Right atrium auricular region (tissue), 2 donors: ENCODE results near the gene NINJ2. TPM values are rescaled to one million over a fixed set of nuclear protein-coding genes. Genes with fewer than 3 reads are reported as not detected.

Experiments
- DNase-seq: peaks from one replicate; pipeline ENCODE4 v3.0.0-alpha.2; 2019; ENCODE audit warnings: low spot score
- H3K27ac ChIP-seq, 2 donors: fragments of 200-600 bp; sonication (generic); 1 replicate in 1 of 2; 2 replicates in 1 of 2; pipeline ENCODE4 v1.5.1; 2016 to 2019
- H3K27me3 ChIP-seq, 2 donors: fragments of 200-600 bp; sonication (generic); one replicate each; pipeline versions ENCODE4 v1.5.1 to v1.6.0; 2017 to 2019
- H3K36me3 ChIP-seq: fragments of 200-600 bp; sonication (generic); one replicate; pipeline ENCODE4 v1.5.1; 2016
- H3K4me1 ChIP-seq, 2 donors: fragments of 200-600 bp; sonication (generic); one replicate each; pipeline versions ENCODE4 v1.5.1 to v1.6.0; 2017 to 2019
- H3K4me3 ChIP-seq, 2 donors: fragments of 200-600 bp; sonication (generic); 1 replicate in 1 of 2; 2 replicates in 1 of 2; pipeline ENCODE4 v1.5.1; 2017 to 2019; ENCODE audit warnings: mild to moderate bottlenecking in 1 of 2, moderate library complexity in 1 of 2
- H3K9me3 ChIP-seq, 2 donors: fragments of 200-600 bp; sonication (generic); one replicate each; pipeline ENCODE4 v1.5.1; 2019
- total RNA-seq, 2 donors: library from RNA; depleted of rRNA; stranded (reverse); fragments of >200 nt; gene quantifications; one replicate each; pipeline ENCODE4 v1.1.0, GENCODE V29; 2016
- TF ChIP-seq, protein P1 (sequence below), 2 donors: fragments of 200-600 bp; sonication (generic); IDR thresholded peaks; one replicate each; pipeline ENCODE4 v1.5.1; 2019; ENCODE audit warnings: antibody characterized with exemption in 2 of 2

The NINJ2 gene
- total RNA-seq, 2 donors from 2014 or later: 5.4 to 8.8 TPM

DNA sequence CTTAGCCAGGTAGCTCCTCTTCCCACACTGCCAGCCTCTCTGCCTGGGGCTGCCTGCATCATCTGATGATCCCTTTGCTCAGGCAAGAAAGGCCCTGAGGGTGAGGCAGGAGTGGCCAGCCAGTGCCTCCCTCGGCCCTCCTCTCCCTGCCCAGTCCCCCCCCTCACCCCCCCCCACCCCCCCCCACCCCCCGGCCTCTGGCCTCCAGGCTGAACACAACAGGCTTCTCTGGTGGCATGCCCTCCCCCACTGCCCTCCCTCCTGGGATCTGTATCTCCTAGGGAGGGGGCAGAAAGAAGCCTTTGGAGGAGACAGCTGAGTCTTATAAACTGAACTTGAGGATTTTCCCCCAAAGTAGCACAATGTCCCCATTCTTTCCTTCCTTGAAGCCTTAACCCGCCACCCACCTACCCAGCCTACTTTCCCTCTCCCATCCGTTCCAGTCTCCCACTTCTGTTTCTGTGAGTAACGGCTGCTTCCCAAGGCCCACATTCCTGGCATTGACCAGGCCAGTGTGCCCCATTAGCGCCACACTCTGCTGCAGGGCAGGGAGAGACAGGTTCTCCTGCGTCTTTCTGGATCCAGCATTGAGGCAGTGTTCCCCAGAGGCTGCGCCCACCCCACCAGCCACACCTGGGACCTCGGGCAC, 121.4 kb downstream of the NINJ2 start:
- peak overlapping the region; percentile 67 to 71 for H3K27ac ChIP-seq
- H3K4me3 ChIP-seq: no peak overlapping the region
- no peaks in the 10 kb centered on the region for H3K9me3 ChIP-seq
- H3K27me3 ChIP-seq: no peaks in the 10 kb centered on the region
- peaks cover 0 to 44% of the 10 kb centered on the region in 2 donors for H3K4me1 ChIP-seq
- peaks cover 4% of the 10 kb centered on the region for H3K36me3 ChIP-seq
- DNase-seq: no peak
- TF ChIP-seq, protein P1, sequence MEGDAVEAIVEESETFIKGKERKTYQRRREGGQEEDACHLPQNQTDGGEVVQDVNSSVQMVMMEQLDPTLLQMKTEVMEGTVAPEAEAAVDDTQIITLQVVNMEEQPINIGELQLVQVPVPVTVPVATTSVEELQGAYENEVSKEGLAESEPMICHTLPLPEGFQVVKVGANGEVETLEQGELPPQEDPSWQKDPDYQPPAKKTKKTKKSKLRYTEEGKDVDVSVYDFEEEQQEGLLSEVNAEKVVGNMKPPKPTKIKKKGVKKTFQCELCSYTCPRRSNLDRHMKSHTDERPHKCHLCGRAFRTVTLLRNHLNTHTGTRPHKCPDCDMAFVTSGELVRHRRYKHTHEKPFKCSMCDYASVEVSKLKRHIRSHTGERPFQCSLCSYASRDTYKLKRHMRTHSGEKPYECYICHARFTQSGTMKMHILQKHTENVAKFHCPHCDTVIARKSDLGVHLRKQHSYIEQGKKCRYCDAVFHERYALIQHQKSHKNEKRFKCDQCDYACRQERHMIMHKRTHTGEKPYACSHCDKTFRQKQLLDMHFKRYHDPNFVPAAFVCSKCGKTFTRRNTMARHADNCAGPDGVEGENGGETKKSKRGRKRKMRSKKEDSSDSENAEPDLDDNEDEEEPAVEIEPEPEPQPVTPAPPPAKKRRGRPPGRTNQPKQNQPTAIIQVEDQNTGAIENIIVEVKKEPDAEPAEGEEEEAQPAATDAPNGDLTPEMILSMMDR (IDR thresholded peaks at IDR 0.05): no peak

DNA sequence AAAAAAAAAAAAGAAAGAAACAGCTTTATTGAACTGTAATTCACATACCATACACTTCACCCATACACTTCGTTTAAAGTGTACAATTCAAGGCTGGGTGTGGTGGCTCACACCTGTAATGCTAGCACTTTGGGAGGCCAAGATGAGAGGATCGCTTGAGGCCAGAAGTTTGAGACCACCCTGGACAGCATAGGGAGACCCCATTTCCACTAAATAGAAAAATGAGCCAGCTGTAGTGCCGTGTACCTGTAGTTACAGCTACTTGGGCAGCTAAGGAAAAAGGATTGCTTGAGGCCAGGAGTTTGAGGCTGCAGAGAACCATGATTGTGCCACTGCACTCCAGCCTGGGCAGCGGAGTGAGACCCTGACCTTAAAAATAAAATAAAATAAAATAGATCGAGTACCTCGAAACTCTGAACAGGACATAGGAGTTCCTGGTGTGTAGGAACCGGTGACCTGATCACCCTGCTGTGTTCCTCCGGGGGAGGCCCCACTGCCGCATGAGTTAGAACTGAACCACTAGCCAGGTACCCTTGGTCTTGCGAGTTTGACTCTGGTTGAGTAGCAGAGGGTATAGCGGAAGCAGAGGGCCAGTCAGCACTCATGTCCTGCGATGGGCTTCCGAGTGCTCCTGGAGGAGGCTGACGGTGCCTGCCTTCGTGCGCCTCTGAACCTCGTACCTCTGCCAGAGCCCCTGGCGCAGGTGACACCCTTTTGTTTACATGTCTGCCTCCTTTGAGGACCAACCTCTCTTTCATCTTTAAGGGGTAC, 123.5 kb downstream of the NINJ2 start:
- no peak for DNase-seq
- Histone ChIP-seq H3K4me3 (no peak overlapping the region), H3K4me1 (peaks cover 0 to 47% of the 10 kb centered on the region in 2 donors), H3K9me3 (no peaks in the 10 kb centered on the region), H3K36me3 (no peaks in the 10 kb centered on the region), H3K27me3 (no peaks in the 10 kb centered on the region), H3K27ac (no peak overlapping the region)
- TF ChIP-seq, protein P1 (IDR thresholded peaks at IDR 0.05): no peak

DNA sequence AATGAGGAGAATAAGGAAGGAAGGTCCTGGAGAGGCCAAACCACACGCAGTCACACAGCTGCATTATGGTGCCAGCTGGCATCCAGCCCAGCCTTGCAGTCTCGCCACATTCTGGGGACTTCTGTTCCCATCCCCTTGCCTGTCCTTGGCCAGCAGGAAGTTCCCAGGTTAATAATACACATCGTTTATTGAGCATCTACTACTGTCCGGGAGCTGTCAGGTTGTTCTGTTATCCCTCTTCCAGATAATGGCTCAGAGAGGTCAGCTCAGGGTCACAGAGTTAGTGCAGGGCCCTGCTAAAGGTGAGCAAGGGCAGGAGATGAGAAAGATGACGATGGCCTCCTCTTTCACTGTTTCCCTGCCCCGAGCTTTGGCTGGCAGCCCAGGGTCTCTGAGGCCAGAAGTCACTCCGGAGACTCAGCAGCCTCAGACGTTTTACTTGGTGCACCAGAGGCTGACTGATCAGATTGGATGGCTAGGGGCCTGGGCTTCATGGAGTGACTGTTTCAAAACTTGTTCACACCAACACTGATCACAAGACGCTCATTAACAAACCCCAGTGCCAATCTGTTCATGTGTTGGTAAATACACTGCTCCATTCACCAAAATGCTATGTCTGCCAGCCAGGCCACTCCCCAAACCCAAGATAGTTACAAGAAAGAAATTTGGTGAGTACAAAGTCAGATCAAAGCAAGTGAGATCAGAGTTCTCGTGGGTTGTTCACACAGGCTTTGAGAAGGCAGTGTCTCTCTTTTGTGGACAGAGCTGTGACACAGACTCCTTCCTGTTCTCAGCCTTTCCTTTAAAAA, 124.3 kb downstream of the NINJ2 start:
- TF ChIP-seq, protein P1 (IDR thresholded peaks at IDR 0.05): no peak
- Histone ChIP-seq H3K9me3 (no peaks in the 10 kb centered on the region), H3K4me3 (no peak overlapping the region), H3K36me3 (no peaks in the 10 kb centered on the region), H3K27ac (peak overlapping the region; percentile 7 to 45), H3K27me3 (no peaks in the 10 kb centered on the region), H3K4me1 (peaks cover 0 to 47% of the 10 kb centered on the region in 2 donors)
- no peak for DNase-seq

DNA sequence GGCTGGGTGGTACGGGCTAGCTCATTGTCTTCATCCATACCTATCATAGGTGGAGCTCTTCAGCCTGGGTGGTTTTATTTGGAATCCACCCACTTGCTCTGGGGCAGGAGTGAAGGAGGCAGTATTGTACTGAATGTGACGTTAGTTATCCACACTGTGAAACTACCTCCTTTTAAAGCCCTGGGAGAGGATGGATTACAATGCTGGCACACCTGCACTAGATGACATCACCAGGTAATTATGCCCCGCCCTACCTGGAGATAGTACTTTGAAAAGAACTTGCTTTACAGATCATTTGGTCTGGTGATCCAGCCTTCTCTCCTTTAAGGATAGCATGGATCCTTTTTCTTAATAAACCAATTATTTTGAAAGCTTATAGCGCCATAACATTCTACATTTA, 125.5 kb downstream of the NINJ2 start:
- Histone ChIP-seq H3K36me3 (no peaks in the 10 kb centered on the region), H3K4me3 (no peak overlapping the region), H3K9me3 (no peaks in the 10 kb centered on the region), H3K27me3 (no peaks in the 10 kb centered on the region), H3K4me1 (peaks cover 0 to 44% of the 10 kb centered on the region in 2 donors), H3K27ac (no peak overlapping the region)
- DNase-seq: no peak
- TF ChIP-seq, protein P1 (IDR thresholded peaks at IDR 0.05): no peak

DNA sequence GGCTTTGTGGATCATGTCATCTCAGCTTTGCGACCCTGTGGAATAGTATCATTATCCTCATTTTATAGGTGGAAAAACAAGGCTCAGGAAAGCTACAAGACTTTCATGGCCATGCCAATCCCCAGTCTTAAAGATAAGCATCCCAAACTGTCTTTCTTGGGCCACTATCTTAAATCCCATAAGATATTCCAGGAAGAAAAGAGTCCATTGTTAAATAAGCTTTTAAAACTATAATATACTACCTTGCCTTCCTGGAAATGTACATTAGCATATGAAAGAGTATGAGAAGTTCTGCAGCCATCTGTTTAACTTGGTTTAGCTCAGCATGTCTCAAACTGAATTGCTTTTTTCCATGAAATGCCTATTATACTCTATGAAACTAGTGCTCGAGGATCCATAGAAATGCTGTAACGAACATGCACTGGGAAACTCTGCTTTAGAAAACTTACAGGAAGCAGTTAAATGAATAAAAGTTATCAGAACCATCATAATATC, 126.4 kb downstream of the NINJ2 start:
- Histone ChIP-seq H3K27me3 (no peaks in the 10 kb centered on the region), H3K9me3 (peaks cover 0 to 8% of the 10 kb centered on the region in 2 donors), H3K36me3 (no peaks in the 10 kb centered on the region), H3K4me1 (peaks cover 0 to 35% of the 10 kb centered on the region in 2 donors), H3K27ac (no peak overlapping the region), H3K4me3 (no peak overlapping the region)
- no peak for DNase-seq
- TF ChIP-seq, protein P1 (IDR thresholded peaks at IDR 0.05): no peak
